ENCODE measurements around the gene SPATA17.

Gene SPATA17

GRCh38 chr1:217847643-217848042, 216.5 kb downstream of the SPATA17 start:
- no peak for DNase-seq (ENCODE audit: low read depth in 2 of 2)

DNA sequence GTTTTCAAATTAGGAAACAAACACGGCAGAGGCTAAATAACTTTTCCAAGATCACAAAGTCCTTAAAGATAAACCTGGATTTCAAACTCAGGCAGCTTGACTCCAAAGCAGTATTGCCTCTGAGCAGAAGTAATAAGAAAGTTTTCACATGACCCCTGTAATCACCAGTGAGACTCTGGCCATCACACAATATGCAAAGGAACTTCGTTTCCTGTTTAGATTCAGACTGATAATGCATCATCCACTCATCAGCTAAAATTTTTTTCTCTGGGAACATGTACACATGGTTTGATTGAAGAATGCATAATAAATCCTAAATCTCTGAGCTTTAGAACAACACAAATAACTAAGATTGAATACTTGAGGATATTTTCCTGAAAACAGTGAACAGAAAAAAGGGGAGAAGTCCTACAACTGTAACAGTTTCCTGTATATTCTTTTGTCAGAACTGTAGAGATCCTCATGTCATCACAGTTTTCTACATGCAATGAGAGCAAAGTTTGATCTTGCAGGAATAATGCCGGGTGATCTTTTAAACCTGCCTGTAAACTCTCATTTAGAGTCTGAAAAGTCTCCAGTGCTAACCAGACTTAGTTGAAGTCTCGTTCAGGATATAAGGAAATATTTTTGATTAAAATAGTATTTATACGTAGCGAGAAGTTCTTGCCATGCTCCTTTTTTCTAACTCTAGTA, 225.3 kb downstream of the SPATA17 start:
- DNase-seq (ENCODE audit: low read depth in 2 of 2) = no peak

DNA sequence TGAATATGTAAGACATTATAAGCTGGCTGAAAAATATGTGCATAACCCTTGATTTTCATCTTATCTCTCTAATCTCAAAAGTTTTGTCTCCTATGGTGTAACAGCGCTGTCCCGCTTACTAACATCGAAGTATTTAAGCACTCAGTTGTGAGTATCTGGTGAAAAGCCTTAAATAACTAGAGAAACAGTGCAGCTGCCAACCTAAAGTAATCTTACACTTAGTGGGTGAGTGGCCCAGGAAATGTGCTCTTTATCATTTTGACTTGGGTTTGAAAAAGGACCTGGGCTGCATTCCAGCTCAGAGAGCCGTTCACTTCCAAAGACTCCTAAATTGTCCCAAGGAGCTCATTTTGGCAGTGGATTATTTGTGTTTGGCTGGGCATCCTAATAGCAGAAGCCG, 225.9 kb downstream of the SPATA17 start:
- DNase-seq (ENCODE audit: low read depth in 2 of 2) = no peak

GRCh38 chr1:217861658-217862057, 230.5 kb downstream of the SPATA17 start:
- DNase-seq (ENCODE audit: low read depth in 2 of 2) = no peak

DNA sequence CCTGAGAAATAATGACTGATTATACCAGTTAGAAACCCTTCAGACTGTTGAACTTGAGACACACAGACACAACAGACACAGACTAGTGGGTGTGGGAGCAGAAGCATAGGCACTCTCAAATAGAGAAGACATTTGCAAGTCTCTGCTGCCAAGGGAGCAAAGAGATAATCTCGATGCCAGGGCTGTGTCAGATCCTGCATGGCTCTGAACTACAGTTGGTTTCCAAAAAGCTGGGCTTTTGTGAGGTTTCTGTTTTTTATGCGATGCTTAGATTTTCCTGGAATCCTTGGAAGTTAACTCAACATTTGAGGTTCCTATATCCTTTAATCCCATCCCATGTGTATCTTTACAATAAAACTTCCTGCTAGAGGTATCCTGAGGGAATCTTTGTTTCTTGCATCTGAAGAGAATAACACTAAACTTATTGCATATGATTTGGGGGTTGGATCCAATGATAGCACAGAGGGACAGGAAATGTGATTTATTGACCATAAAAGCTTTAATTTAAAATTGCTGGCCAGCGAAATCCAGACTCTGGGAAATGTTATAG, 236.4 kb downstream of the SPATA17 start:
- DNase-seq (ENCODE audit: low read depth in 2 of 2) = no peak

DNA sequence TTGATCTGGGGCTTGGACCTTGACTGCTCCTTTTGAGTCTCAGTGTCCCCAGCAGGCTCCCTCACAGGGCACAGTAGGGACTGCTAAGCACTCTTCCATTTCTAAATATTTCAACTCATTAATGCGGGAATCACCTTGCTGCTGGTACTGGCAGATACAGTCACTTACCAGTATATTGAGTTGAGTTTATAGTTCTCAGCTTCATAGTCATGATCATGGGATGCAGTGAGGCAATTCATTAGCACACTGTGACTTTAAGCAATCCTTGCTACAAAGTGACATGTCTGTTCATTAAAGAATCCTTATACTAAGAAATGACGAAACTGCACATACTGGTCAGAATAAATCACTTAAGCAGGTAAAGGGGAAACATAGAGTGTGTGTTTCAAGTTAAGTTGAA, 240.8 kb downstream of the SPATA17 start:
- DNase-seq (ENCODE audit: low read depth in 2 of 2) = no peak

GRCh38 chr1:217875229-217875628, 244.1 kb downstream of the SPATA17 start:
- no peak for DNase-seq (ENCODE audit: low read depth in 2 of 2)

DNA sequence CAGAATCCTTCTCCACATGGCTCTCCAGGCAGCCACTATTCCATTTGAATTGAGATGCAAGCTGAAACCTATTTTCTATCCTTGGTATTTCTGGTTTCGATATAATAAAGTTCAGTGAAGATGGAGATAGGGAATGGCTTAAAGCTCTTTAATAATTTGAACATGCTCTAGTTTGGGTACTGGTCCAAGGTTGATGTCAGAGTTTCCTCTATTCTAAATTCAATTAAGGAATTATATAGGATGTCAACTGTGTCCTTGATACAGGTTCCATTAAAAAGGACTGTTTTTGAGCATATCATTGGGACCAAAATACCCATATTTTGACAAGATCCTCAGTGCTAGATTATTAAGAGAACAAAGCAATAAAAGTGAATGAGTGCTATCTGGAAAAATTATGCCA, 245.3 kb downstream of the SPATA17 start:
- no peak for DNase-seq (ENCODE audit: low read depth in 2 of 2)

- DNase-seq (ENCODE audit: low read depth in 2 of 2) = no peak
These were observed 245.8 kb downstream of the SPATA17 start for GRCh38 chr1:217876896-217877295.

DNA sequence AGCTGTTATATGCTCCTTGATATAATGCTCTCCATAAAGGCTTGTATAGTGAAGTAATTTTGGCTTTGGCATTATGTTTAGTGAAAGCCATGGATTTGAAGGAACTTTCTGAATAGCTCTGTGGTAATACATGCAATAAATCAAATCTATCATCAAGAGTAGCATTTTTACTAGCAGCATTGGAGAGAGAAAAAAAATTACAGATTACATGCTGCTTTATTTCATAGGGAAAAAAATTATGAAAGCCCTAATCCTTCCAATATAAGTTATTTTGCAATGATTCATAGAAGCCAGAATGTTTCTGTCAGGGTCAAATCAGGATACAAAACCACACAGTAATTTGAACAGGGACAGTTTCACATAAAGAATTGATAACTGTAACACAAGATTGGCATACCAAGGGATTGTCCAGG, 250.0 kb downstream of the SPATA17 start:
- no peak for DNase-seq (ENCODE audit: low read depth in 2 of 2)

GRCh38 chr1:217881607-217882332, 250.6 kb downstream of the SPATA17 start:
- DNase-seq (ENCODE audit: low read depth in 2 of 2) = no peak

DNA sequence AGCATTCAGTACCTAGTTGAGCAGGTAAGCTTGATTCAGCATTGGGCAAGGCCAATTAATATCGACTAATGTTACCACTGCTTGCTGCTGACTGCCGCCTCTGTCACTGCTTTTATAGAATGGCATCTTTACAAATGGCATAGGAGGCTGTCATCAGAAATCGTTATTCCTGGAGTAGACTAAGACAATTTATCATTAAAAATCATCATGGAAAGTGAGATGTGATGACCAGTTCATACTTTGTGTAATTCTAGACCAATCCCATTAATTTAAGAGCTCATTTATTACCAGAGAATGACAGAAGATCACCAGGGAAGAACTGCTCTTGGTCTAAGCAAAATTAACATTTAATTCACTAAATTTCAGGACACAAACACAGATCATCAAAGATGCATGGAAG, 254.0 kb downstream of the SPATA17 start:
- DNase-seq (ENCODE audit: low read depth in 2 of 2) = no peak

GRCh38 chr1:217888328-217888727, 257.2 kb downstream of the SPATA17 start:
- DNase-seq (ENCODE audit: low read depth in 2 of 2) = no peak

DNA sequence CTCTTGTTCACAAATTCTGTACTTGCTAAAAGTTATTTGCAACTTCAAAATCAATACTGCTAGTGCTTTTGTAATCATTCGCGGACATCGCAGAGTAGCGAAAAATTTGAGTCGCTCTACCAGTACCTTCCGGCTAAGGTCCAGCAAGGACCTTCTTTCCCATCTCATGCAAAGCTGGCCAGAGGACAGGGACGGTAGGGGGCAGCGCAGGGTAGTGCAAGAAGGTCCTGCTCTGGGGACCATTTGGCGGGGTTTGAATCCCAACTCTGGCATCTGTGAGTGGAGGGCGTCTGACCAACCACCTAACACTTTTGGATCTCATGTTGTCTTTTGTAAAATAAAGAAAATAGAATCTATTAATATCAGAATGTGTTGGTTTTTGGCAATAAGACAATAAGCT, 258.3 kb downstream of the SPATA17 start:
- DNase-seq (ENCODE audit: low read depth in 2 of 2) = no peak

- DNase-seq (ENCODE audit: low read depth in 2 of 2) = no peak
These were observed 260.8 kb downstream of the SPATA17 start for GRCh38 chr1:217891966-217892365.

- DNase-seq (ENCODE audit: low read depth in 2 of 2) = no peak
These were observed 261.6 kb downstream of the SPATA17 start for GRCh38 chr1:217892750-217893149.

- no peak for DNase-seq (ENCODE audit: low read depth in 2 of 2)
These were observed 264.7 kb downstream of the SPATA17 start for GRCh38 chr1:217895841-217896240.

- no peak for DNase-seq (ENCODE audit: low read depth in 2 of 2)
These were observed 265.3 kb downstream of the SPATA17 start for GRCh38 chr1:217896490-217896889.

DNA sequence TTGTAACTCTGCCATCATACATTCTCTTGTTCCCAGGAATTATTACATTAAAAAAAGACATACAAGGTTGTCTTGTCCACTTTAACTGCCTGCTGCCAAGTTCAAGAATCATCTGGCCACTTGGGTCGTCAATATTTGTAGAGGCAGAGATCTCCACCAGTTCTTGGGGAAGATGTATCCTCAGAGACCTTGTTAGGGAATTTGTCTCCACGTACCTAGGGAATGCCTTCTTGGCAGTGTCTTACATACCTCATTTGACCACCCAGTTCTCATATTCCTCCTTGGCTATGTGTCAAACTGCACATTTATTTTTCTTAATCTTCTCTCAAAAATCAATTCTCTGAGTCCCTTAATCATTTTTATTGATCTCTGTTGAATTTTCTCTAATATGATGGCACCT, 266.0 kb downstream of the SPATA17 start:
- no peak for DNase-seq (ENCODE audit: low read depth in 2 of 2)

DNA sequence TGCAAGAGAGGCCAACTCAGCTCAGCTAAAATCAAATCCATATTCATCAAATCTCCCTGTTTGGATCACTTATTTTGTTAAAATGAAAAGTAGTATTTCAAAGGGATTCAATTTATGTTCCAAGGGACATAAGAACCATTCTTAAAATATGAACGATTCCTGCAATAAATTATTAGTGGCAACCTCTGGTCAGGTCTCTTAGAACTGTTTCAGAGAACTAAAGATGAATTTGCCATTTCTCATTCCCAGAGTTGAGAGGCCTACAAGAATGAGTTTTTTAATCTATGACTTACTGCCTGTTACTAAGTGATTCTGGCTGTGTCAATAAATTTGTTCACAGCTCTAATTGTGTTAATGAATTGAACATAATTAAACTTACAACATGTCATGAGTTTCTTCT, 268.5 kb downstream of the SPATA17 start:
- DNase-seq (ENCODE audit: low read depth in 2 of 2) = no peak

GRCh38 chr1:217907504-217907903, 276.4 kb downstream of the SPATA17 start:
- DNase-seq (ENCODE audit: low read depth in 2 of 2) = no peak

DNA sequence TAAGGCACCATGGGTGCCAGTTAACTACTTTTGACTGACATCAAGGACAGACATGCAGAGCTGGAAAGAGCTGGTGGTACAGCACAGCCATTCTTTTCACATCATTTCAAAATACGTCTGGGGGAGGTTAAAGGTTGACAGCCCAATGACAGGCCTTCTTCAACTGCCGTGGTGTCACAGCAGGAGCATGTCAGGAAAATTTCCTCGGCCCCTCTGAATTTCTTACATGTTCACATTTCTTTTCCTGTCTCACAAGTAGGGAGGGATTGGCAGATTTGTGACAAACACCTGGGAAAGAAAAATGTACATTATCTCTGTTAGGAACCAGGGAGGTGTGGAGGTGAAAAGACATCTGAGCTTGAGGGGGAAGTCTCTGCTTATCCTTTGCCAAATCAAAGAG, 279.1 kb downstream of the SPATA17 start:
- DNase-seq (ENCODE audit: low read depth in 2 of 2) = no peak

DNA sequence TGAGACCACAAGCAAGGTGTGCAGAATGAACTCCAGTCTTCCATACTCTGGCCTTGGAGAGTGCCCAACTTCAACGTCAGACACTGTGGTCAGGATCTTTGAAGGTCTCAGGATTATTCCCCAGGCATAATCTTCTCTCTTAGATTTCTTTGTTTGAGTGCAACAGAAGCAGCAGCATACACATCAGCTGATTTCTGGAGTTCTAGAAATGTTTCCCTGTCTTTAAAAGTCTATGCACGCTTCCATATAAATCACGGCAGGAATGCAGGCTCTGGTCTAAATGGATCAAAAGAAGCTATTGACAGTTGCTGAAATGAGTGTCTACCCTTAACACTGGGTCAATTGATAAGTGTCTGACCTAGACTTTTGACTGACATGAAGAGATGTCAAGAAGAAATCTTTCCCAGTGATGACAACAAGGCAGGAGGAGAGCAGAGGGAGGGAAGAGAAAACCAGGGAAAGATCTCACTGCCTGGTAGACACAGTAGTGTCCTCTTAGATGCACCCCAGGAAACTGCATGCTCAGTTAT, 279.7 kb downstream of the SPATA17 start:
- no peak for DNase-seq (ENCODE audit: low read depth in 2 of 2)
